Measurements from ENCODE around the gene ANKRD11.
"Not testable (repeated sequence)": the region's sequence is repeated elsewhere in the genome, so short reads cannot be mapped to it uniquely, and the experiment has no call there.

ANKRD11 gene

GRCh38 chr16:89396156-89396555 is 94.2 kb downstream of the ANKRD11 start:
- no peak overlapping the region for H3K4me3 ChIP-seq
- H3K27ac ChIP-seq: no peak overlapping the region

- Histone ChIP-seq H3K27ac (peak overlapping the region in 6 of 21 experiments; percentile 5 to 42 (median 26)), H3K4me3 (no peak overlapping the region)
These were observed 94.9 kb downstream of the ANKRD11 start for GRCh38 chr16:89395150-89396142.

GRCh38 chr16:89393738-89394406 is 96.5 kb downstream of the ANKRD11 start:
- Histone ChIP-seq H3K4me3 (no peak overlapping the region), H3K27ac (peak overlapping the region in 1 of 21 experiments; percentile 3)

GRCh38 chr16:89392881-89393737 is 97.3 kb downstream of the ANKRD11 start:
- H3K4me3 ChIP-seq: no peak overlapping the region
- H3K27ac ChIP-seq: no peak overlapping the region

- H3K4me3 ChIP-seq, H3K27ac ChIP-seq: not testable (repeated sequence)
These were observed 100.2 kb downstream of the ANKRD11 start for GRCh38 chr16:89390224-89390583.

- not testable (repeated sequence) for H3K4me3 ChIP-seq
These were observed 100.7 kb downstream of the ANKRD11 start for GRCh38 chr16:89389504-89390223.

GRCh38 chr16:89388536-89388935 is 101.8 kb downstream of the ANKRD11 start:
- no peak overlapping the region for H3K4me3 ChIP-seq
- H3K27ac ChIP-seq: no peak overlapping the region

More at GRCh38 chr16:89389504-89390223, 100.7 kb downstream of the ANKRD11 start:
- not testable (repeated sequence) for H3K27ac ChIP-seq

- Histone ChIP-seq H3K4me3 (no peak overlapping the region), H3K27ac (peak overlapping the region in 2 of 21 experiments; percentile 45 to 63)
These were observed 103.8 kb downstream of the ANKRD11 start for GRCh38 chr16:89386306-89387185.

GRCh38 chr16:89385712-89386111 is 104.6 kb downstream of the ANKRD11 start:
- no peak overlapping the region for H3K4me3 ChIP-seq
- no peak overlapping the region for H3K27ac ChIP-seq

- no peak overlapping the region for H3K4me3 ChIP-seq
- H3K27ac ChIP-seq: no peak overlapping the region
These were observed 106.1 kb downstream of the ANKRD11 start for GRCh38 chr16:89384282-89384681.

- H3K4me3 ChIP-seq: no peak overlapping the region
- H3K27ac ChIP-seq: peak overlapping the region in 6 of 21 experiments; percentile 9 to 42 (median 22)
These were observed 107.0 kb downstream of the ANKRD11 start for GRCh38 chr16:89383095-89384003.

- H3K4me3 ChIP-seq: not testable (repeated sequence)
- H3K27ac ChIP-seq: peak overlapping the region in 5 of 21 experiments; percentile 9 to 42 (median 19)
These were observed 107.8 kb downstream of the ANKRD11 start for GRCh38 chr16:89382555-89382954.

- Histone ChIP-seq H3K27ac (no peak overlapping the region), H3K4me3 (no peak overlapping the region)
These were observed 108.6 kb downstream of the ANKRD11 start for GRCh38 chr16:89381788-89382187.

- H3K27ac ChIP-seq: no peak overlapping the region
These were observed 109.7 kb downstream of the ANKRD11 start for GRCh38 chr16:89380681-89381080.

GRCh38 chr16:89378947-89379771 is 111.2 kb downstream of the ANKRD11 start:
- Histone ChIP-seq H3K27ac (peak overlapping the region in 9 of 21 experiments; percentile 5 to 77 (median 28)), H3K4me3 (no peak overlapping the region)

More at GRCh38 chr16:89380681-89381080, 109.7 kb downstream of the ANKRD11 start:
- H3K4me3 ChIP-seq: no peak overlapping the region

GRCh38 chr16:89377453-89377848 is 112.9 kb downstream of the ANKRD11 start:
- Histone ChIP-seq H3K27ac (peak overlapping the region in 1 of 21 experiments; percentile 16), H3K4me3 (no peak overlapping the region)
